Activated T-helper 1 cell treated with Interleukin-2 at 50 U/mL for 16 hours (primary cell): Measurements from ENCODE around the gene CPNE7.
"Not testable (repeated sequence)": the region's sequence is repeated elsewhere in the genome, so short reads cannot be mapped to it uniquely, and the experiment has no call there.

Source experiments
- DNase-seq: peaks from one replicate; pipeline ENCODE4 v3.0.0-alpha.2; 2020; ENCODE audit warnings: low read depth

CPNE7 gene

GRCh38 chr16:89623511-89624261, 48.1 kb downstream of the CPNE7 start:
- DNase-seq, result no peak

DNA sequence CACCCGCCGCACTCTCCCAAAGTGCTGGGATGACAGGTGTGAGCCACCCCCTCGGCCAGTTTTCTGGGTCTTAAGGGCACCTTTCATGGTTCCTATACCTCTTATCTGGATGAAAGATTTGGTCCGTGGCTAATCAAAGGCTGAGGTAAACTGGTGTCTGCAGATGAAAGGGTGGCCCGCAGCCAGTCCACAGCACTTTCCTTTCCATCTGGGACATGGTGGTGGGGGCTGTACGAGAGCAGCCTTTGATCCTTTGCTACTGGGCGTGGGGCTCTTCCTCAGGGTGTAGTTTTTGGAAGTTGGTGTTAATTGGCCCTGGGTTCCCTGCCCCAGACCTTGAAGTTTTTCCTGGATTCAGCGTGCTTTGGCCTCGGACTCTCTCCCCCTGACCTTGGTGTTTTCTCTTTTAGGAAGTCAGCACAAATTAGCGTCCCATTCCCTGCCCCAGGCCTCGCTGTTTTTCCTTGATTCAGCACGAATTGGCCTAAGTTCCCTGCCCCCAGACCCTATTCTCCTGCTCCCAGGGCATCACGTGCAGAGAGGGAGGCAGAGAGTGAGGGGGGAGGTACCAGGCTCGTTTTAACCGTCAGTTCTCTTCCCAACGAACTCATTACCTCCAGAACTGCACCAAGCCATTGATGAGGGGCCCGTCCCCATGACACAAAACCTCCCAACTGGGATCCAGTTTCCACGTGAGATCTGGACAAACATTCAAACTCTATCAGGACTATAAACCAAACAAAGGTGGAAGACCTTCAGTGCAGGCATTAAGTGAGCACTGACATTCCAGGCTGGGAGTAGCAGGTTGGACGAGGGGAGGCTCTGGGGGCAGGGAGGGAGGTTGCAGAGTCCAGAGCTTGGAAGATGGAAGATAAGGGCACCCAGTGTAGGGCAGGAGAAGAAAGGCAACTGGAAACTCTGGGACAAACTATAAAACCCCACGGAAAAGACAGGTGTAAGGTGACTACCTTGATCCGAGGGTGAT, 49.5 kb downstream of the CPNE7 start:
- no peak for DNase-seq

DNA sequence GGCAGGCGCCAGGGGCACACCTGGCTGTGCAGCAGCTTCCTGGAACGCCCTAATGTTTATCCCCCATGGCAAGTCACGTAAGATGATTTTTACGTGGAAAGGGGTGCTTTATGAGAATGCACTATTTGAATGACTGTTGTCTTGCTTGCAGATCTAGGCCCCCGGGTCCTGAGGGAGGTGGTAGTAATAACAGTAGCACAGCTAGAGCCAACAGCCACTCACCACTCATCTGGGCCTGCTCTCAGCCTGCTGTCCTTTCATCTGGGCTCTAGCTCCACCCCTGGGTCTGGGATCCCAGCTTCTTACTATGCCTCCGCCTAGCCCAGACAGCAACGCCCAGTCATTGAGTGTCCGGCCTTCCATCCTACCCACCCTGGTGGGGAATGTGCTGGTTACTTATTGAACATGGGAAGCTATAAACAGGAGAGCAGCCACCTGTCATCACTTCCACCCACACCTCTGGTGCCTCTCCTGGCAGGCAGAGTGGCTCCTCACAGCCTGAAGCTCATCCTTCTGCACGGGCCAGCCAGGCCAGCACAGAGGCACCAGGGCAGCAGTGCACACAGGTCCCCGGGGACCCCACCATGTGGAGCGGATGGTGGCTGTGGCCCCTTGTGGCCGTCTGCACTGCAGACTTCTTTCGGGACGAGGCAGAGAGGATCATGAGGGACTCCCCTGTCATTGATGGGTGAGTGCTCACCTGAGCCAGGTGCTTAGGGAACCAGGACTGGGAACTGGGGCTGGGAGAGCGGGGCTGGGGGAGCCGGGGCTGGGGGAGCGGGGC, 54.5 kb downstream of the CPNE7 start:
- no peak for DNase-seq

- DNase-seq, result no peak
Measured at GRCh38 chr16:89633064-89633631, 57.6 kb downstream of the CPNE7 start.

DNA sequence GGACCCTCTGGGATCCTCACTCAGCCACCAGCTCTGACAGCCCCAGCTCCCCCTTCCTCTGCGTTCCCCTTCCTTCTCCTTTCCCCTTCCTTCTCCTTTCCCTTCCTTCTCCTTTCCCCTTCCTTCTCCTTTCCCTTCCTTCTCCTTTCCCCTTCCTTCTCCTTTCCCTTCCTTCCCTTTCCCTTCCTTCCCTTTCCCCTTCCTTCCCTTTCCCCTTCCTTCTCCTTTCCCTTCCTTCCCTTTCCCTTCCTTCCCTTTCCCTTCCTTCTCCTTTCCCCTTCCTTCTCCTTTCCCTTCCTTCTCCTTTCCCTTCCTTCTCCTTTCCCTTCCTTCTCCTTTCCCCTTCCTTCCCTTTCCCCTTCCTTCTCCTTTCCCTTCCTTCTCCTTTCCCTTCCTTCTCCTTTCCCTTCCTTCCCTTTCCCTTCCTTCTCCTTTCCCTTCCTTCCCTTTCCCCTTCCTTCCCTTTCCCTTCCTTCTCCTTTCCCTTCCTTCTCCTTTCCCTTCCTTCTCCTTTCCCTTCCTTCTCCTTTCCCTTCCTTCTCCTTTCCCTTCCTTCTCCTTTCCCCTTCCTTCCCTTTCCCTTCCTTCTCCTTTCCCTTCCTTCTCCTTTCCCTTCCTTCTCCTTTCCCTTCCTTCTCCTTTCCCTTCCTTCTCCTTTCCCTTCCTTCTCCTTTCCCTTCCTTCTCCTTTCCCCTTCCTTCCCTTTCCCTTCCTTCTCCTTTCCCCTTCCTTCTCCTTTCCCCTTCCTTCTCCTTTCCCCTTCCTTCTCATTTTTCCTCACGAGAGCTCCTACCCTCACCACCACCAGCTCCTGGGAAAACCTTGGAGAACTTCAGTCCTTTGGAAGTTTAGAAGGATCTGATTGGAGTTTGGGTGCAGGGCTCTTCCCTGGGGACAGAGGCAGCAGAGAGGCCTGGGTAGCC, 59.2 kb downstream of the CPNE7 start:
- DNase-seq, result not testable (repeated sequence)

GRCh38 chr16:89636663-89637062, 61.1 kb downstream of the CPNE7 start:
- DNase-seq, result no peak

DNA sequence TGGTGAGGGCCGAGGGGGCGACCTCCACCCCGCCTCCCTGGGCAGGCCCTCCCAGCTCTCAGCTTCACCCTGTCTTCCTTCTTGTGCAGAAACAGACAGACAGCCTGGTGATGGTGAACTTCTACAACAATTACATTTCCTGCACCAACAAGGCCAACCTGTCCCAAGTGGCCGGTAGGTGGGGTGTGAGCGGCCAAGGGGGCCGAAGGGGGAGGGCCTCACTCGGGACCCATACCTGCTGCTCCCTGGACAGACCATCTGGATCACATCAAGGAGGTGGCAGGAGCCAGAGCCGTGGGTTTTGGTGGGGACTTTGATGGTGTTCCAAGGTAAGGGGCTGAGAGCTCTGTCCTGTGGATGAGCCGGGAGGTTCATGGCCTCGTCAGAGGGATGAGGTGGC, 61.8 kb downstream of the CPNE7 start:
- DNase-seq, result no peak

DNA sequence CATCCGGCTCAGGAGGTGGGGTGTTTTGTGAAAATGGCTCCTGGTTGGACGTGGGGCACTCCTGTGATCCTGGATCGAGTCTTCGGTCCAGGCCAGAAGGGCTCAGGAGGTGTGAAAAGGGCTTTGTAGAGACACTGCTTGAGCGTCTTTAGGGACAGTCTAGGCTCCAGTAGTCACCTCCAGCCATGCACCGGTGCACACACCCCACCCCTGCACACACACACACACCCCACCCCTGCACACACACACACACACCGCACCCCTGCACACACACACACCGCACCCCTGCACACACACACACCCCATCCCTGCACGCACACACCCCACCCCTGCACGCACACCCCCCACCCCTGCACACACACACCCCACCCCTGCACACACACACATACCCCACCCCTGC, 62.9 kb downstream of the CPNE7 start:
- no peak for DNase-seq

- no peak for DNase-seq
Measured at GRCh38 chr16:89639385-89639784, 63.8 kb downstream of the CPNE7 start.

DNA sequence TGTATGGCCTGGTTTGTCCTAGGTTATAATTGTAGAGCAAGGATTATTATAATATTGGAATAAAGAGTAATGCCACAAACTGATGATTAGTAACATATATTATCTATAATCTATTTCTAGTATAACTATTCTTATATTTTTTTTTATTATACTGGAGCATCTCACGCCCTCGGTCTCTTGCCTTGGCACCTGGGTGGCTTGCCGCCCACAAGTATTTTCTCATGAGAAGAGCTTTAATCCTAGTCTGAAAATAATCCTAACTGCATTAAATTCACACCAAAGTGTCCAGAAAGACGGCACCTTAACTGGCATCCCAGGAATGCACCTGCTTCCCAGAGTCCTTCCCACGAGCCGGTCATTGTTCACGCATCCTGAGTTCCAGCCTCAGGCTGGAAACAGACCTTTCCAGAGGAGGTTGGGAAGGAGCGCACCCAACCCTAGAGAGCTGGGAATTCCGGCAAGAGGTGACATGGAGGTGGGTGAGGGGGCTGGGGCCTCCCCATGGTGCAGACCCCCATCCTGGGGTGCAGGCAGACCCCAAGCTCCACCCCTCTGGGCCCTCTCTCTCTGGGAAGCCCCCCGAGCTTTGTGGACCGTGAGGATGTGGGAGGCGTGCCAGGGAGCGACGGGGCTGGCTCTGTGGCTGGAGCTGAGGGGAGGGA, 66.0 kb downstream of the CPNE7 start:
- DNase-seq, result no peak

DNA sequence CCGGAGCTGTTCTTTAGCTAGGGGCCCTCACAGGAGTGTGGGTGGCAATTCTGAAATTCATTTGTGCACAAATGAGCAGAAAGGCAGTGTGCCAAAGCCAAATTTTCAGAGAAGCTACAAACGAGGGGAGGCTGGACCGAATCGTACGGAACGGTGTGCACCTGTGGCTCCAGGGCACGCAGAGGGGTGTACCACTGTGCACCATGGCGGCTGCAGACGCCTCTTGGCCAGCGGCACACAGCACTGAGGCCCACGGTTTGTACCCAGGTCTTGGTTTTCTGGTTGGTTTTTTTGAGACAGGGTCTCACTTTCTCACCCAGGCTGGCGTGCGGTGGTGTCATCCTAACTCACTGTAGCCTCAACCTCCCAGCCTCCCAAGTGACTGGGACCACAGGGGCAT, 67.0 kb downstream of the CPNE7 start:
- DNase-seq, result no peak

- no peak for DNase-seq
Measured at GRCh38 chr16:89643769-89644300, 68.3 kb downstream of the CPNE7 start.

DNA sequence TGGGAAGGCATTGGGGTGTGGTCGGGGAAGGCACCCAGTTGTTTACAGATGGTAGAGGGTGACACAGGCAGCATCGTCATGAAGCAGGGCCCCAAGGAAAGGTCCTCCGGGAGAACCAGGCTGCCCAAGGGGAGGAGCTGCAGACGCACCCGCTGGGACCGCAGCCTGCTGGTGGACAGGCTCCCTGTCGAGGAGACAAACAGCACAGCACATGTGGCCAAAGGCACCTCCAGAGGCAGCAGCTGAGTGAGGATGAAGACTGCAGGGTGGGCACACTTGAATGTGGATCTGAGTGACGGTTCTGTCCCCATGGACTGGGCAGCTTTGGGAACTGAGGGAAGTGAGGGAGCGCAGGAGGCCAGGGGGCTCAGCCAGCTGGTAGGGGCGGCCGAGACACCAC, 69.6 kb downstream of the CPNE7 start:
- DNase-seq, result no peak

DNA sequence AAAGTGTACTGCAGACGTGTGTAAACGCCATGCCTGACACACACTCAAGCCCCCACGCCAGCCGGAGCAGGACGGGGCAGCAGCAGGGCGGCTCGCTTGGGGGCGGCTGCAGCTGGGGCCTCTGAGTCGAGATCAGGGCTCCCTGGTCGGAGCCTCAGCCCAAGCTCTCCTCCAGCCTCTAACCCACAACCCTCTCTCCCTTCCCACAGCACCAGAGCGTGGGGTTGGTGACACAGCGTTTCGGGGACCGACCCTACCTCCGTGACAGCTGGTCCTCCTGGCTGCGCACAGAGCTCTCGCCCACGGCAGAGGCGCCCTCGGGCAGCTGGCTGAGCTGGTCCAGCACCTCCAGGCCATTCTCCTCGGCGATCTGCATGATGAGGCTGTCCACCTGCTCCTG, 70.7 kb downstream of the CPNE7 start:
- no peak for DNase-seq
